Fibroblast of mammary gland (primary cell): ENCODE measurements around the gene NLRP4.

Experiments used
- DNase-seq: peaks from one replicate; pipeline ENCODE4 v3.0.0-alpha.2; 2010; ENCODE audit warnings: low read depth
- H3K4me3 ChIP-seq: 2 replicates; pipeline ENCODE4 v1.5.1; 2011; ENCODE audit warnings: low read depth, mild to moderate bottlenecking, low read length, moderate library complexity; ENCODE audit not compliant: control insufficient read depth
- CTCF ChIP-seq: conservative IDR thresholded peaks from 2 replicates; pipeline ENCODE4 v1.5.1; 2011; ENCODE audit warnings: low read depth, low read length, inconsistent platforms; ENCODE audit not compliant: control insufficient read depth, insufficient read depth

The NLRP4 gene

GRCh38 chr19:55867101-55867500, 30.8 kb downstream of the NLRP4 start:
- no peak for TF ChIP-seq CTCF

GRCh38 chr19:55870736-55871135, 34.4 kb downstream of the NLRP4 start:
- no peak for TF ChIP-seq CTCF

More at GRCh38 chr19:55867101-55867500, 30.8 kb downstream of the NLRP4 start:
- no peak overlapping the region for H3K4me3 ChIP-seq
- DNase-seq = no peak

GRCh38 chr19:55877211-55877610, 40.9 kb downstream of the NLRP4 start:
- no peak overlapping the region for H3K4me3 ChIP-seq
- TF ChIP-seq CTCF = no peak
- DNase-seq = no peak

More at GRCh38 chr19:55870736-55871135, 34.4 kb downstream of the NLRP4 start:
- no peak for DNase-seq
- H3K4me3 ChIP-seq = no peak overlapping the region

- no peak for TF ChIP-seq CTCF
- DNase-seq = no peak
- no peak overlapping the region for H3K4me3 ChIP-seq
Measured at GRCh38 chr19:55882626-55883025, 46.3 kb downstream of the NLRP4 start.

GRCh38 chr19:55898911-55899310, 62.6 kb downstream of the NLRP4 start:
- no peak overlapping the region for H3K4me3 ChIP-seq
- DNase-seq = no peak
- TF ChIP-seq CTCF = no peak

- TF ChIP-seq CTCF = no peak
- DNase-seq = no peak
Measured at GRCh38 chr19:55901369-55902079, 65.2 kb downstream of the NLRP4 start.

GRCh38 chr19:55902080-55902751, 65.9 kb downstream of the NLRP4 start:
- no peak for TF ChIP-seq CTCF
- DNase-seq = no peak
- no peak overlapping the region for H3K4me3 ChIP-seq

More at GRCh38 chr19:55901369-55902079, 65.2 kb downstream of the NLRP4 start:
- H3K4me3 ChIP-seq = no peak overlapping the region
